Airway epithelial cell (primary cell): Measurements from ENCODE around the gene CAT. TPM values are rescaled to one million over a fixed set of nuclear protein-coding genes. Genes with fewer than 3 reads are reported as not detected.

Source experiments
- total RNA-seq: library from RNA; depleted of rRNA; stranded (reverse); fragments of >200 nt; gene quantifications from 2 replicates; pipeline ENCODE4 v1.2.3, GENCODE V29; 2015

CAT gene
- total RNA-seq = 35.0 and 41.2 TPM in 2 replicates

DNA sequence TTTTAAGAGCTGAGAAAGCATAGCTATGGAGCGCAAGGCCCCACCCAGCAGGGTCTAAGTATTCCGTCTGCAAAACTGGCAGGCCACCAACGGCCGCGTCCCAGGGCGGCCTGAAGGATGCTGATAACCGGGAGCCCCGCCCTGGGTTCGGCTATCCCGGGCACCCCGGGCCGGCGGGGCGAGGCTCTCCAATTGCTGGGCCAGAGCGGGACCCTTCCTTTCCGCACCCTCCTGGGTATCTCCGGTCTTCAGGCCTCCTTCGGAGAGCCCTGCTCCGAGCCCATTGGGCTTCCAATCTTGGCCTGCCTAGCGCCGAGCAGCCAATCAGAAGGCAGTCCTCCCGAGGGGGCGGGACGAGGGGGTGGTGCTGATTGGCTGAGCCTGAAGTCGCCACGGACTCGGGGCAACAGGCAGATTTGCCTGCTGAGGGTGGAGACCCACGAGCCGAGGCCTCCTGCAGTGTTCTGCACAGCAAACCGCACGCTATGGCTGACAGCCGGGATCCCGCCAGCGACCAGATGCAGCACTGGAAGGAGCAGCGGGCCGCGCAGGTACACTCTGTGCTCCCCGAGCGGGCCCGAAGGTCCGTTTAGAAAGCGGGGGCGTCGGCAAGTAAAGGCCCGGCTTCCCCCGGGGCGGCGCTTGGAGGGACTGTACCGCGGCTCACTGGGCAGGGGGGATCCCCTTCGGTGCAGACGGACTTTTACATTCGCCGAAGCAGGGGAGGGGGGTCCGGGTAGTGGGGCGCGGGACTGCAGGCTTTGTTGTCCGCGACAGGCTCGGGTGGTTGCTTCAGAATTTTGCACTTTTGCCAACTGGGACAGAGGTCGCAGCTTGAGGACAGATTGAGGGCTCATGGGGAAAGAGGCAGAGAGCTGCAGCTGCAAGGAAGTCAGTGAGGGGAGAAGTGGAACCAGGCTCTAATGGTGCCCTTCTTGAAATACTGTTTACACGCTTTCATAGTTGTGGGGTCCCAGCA is at the start of gene CAT:
Gene CAT, plus strand, starts transcription at position 406 of the 979 bp plus-strand sequence. Its CDS starts 80 bp downstream, at position 486.

DNA sequence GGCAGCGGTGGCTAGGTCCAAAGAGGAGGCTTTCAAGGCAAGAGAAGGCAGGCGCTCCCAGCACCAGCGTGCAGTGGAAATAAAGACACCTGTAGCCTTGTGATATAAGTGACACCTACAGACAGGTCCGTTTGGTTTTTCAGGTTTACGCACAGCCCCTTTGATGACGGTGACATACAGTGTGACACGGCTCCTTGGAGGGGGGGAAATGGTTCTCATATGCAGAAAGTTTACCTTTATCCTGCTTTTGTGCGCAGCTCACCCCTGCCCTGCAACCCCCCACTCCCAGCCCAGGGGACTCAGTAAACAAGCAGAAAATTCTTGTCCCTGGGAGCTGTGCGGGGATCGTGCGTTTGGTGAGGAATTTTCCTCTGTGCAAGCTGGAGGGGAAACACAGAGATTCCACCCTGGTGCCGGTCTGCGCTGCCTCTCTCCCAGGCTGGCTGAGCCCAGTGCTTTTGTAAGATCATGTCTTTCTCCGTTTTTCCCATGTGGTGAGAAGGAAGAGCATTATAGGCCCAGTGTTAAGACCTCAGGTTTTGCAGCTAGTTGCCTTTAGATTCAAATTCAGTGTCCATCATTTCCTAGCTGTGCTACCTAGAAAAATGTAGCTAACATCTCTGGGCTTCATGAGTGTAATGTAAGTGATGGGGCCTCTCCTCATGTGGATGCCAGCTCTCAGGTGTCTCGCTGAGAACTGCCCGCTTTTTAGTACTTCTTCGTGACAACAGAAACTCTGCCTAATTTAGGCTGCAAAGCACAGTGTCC is 75.1 kb downstream of the CAT start, which contains the start of gene ELF5:
Gene ELF5, minus strand, starts transcription at position 113 of the 768 bp plus-strand sequence. CDS start 8,045 bp downstream, outside the sequence.

Other genes starting within 250 kb of the CAT start
- gene ABTB2, start 80.9 kb upstream of the CAT start, total RNA-seq = 3.3 and 4.2 TPM in 2 replicates
- gene ELF5, start 74.9 kb downstream of the CAT start, total RNA-seq = 0.74 and 1.9 TPM in 2 replicates
- gene EHF, start 182.2 kb downstream of the CAT start, total RNA-seq = 99.6 and 160 TPM in 2 replicates